ENCODE measurements around the gene HIVEP3.

GRCh38 chr1:41547336-41547735 lies 371.4 kb downstream of the HIVEP3 start:
- no peak for TF ChIP-seq CTCF (IDR thresholded peaks at IDR 0.05)
- no peak for TF ChIP-seq POLR2A (IDR thresholded peaks at IDR 0.05)

Data from heart left ventricle (tissue), 13 donors.